HCT116 (cell line): ENCODE measurements around the gene PSG4.
"Not testable (repeated sequence)": the region's sequence is repeated elsewhere in the genome, so short reads cannot be mapped to it uniquely, and the experiment has no call there.

Experiments
- MAX ChIP-seq: IDR thresholded peaks from 2 replicates; pipeline ENCODE4 v1.6.1; 2012
- POLR2AphosphoS5 ChIP-seq: IDR thresholded peaks from 2 replicates; pipeline ENCODE4 v1.6.1; 2011; ENCODE audit warnings: mild to moderate bottlenecking, low read depth, low read length, moderate library complexity
- ZBTB33 ChIP-seq: IDR thresholded peaks from 2 replicates; pipeline ENCODE4 v1.6.1; 2011; ENCODE audit warnings: mild to moderate bottlenecking, low read length, moderate library complexity; ENCODE audit not compliant: insufficient replicate concordance; ENCODE audit errors: extremely low read depth

GRCh38 chr19:43201891-43202290 lies 3.5 kb downstream of the PSG4 start:
- not testable (repeated sequence) for TF ChIP-seq MAX, POLR2AphosphoS5, ZBTB33
